Stimulated activated CD8-positive, alpha-beta memory T cell treated with anti-CD3 and anti-CD28 coated beads, Interleukin-15, amount 100 ng/mL, for 24 hours (primary cell): ENCODE results near the gene BCL2L11.

Source experiments
- DNase-seq: peaks from one replicate; pipeline ENCODE4 v3.0.0-alpha.2; 2020; ENCODE audit warnings: low read depth

BCL2L11 gene

DNA sequence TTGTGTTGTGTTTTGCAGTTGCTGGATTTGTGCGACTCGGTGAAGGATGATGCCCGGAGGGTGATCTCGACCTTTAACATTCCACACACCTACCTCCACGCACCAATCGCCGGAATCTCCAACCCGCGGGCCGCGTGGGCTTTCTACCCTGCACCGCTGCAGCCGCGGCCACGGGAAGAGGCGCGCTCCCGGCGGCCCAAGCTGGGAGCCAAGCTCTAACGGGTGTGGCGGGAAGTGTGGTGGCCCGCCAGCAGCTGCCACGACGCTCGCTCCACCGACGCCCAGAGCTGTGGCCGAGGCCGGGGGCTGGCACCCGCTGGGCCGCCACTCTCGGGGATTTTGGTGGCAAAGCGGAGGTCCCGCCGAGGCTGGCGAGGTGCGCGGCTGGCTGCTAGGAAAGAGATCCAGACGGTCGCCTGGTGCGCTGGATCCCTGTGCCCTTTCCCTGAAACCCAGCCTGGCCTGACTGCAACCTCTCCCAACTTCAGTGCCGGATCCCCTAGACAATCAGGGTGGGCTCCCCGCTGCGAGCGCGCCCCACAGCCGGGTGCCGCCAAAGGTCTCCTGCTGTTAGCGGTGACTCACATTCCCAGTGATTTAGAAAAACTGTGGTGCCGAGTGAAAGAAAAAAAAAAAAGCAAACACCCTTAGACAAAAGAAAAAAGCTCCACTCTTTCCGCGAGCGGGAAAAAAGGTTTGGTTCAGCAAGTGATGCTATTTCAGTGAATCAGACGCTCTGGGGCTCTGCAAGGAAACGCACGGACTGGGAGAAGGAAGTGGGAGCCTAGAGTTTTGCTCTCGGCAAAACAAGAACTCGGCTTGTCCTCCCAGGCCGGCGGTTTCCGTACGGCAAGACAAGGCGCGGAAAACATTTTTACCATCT, 2.9 kb upstream of the BCL2L11 start:
- no peak for DNase-seq

DNA sequence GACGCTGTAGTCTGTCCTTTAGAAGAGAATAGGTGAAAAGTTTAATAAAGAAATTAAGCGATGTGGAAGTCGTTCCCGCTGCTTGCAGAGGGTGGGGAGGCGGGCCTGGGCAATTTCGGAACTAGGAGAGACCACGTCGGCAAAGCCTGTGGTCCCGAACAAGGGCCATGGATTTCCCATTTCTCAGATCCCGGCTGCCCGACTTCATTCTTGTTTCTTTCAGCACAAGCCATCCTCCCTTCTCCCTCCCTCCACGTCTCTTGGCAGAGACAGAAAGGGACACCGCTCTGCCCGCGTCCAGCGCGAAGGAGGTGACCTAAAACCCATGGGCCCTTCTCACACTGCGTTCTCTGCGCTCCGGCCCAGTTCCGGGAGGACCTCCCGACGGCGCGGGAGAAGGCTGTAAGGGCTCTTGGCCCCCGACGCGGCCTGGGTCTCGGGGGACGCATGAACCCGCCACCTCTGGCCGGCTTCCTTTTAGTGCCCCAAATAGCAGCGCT, 2.2 kb upstream of the BCL2L11 start:
- no peak for DNase-seq

DNA sequence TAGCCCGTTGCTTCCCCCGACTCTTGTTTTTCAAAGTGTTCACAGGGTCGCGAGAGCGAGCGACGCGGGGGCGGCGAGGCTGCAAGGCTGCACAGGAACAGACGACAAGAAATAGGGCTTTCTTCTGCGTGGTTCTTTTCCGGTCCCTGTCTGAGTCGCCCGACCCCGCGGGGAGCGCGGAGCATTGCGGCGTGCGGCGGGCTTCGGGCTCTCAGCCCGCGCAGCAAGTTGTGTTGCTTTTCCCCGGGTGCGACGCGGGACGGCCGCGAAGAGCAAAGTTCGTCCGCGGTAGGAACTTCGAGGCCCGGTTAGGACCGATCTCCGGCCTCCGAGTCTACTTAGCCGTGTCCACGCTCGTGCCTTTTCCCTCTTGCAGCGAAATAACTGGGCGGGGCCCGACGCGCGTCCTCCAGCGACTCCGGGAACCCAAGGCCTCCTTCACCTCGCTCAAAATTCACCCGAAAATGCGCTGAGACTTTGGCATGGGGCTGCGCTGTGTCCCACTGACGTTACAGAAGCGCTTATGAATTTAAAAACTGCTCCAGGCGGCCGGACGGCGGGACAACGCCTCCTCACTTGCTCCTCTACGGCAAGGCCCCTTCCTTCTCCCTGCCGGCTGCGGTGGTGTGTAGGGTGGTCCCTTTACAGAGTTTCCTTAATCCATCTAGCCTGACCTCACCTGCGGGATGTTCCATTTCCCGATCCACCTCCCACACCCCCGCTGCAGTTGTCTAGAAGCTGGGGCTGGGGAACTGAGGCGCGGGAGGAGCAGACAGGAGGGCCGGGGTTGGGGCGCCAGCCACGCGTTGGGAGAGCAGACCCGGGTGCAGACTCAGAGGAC, 1.5 kb upstream of the BCL2L11 start:
- DNase-seq = no peak

DNA sequence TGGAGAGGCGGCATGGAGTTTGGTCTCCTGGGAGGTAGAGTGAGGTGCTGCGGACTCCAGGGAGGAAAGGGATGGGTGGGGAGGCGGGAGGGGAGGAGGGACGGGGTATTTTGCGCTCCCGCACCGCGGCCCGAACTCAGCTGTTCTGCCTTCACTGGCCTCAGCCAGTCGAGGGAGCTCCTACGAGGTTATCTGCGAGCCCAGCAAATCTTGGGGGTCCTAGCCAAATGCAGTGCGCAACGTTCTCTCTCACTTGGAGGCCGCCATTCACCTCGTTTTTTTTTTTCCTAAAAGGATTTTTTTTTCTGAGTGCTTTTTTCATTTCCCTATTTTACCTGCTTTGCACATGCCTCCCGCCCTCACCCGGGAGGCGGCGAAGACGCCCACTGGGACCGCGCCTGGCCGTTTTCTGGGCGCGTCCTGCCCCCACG, 877 bp upstream of the BCL2L11 start:
- DNase-seq = no peak

DNA sequence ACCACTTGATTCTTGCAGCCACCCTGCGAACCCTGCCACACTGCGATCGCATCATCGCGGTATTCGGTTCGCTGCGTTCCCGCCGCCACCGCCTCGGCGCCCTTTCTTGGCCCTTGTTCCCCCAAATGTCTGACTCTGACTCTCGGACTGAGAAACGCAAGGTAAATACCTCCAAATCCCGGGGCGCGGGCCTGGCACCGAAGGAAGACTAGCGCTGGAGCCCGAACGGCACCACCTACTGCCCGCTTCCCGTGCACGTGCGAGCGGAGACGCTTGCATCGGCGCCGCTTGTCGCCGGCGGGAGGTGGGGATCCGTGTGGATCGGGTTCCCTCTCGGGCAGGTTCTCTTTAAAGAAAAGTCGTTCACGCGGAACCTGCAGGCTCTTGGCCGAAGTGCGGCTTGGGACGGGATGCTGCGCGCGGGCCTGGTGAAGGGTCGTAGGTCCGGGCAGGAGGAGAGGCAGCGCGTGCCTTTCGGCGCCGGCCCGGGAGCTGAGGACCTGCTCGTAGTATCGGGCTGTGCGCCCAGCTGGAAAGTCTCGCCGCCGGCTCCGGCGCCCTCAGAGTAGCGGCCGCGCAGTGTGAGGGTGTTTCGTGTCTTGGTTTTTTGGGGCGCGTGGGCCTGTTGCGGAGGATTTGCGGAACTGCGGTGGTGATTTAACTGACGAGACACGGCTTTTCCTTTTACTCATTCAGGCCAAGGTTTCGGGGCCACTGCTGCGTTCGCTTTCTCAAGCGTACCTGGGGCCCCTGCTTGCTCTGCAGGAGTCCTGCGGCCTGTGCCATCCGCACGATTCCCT, 514 bp downstream of the BCL2L11 start:
- peak; percentile 37 for DNase-seq

DNA sequence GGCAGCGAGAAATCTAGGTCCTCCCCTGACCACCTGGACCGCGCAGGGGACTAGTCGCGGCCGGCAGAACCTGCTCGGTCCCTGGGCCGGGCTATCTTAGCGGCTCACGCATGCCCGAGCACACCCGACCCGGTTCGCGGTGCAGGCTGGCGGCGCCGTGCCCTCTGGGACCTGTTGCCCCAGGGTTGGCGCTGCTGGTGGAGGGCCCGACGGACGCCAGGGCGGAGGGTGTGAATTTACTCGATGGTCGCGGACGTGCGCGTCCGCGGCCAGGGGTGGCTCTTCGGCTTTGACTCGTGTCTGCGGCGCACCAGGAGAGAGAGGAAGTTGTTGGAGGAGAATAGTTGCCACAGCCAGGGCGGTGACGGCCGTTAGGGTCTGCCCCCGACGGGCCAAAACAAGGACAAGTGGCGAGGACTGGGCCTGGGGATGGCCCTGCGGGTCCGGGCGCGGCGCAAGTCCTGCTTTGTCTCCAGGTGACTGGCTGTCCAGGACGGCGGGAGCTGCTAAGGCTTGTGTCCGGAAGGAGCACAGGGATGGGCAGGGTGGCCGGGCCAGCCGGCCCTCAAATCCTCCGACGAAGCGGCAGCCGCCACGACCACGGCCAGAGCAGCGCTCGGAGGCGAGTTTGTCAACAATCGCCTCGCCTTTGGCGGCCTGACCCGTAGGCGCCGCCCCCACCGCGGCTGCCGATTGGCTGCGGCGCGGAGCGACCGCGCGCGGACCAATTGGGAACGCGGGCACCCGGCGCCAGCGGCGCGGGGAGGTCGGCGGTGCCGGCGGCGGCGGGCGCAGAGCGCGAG, 1.3 kb downstream of the BCL2L11 start:
- DNase-seq = peak; percentile 51

DNA sequence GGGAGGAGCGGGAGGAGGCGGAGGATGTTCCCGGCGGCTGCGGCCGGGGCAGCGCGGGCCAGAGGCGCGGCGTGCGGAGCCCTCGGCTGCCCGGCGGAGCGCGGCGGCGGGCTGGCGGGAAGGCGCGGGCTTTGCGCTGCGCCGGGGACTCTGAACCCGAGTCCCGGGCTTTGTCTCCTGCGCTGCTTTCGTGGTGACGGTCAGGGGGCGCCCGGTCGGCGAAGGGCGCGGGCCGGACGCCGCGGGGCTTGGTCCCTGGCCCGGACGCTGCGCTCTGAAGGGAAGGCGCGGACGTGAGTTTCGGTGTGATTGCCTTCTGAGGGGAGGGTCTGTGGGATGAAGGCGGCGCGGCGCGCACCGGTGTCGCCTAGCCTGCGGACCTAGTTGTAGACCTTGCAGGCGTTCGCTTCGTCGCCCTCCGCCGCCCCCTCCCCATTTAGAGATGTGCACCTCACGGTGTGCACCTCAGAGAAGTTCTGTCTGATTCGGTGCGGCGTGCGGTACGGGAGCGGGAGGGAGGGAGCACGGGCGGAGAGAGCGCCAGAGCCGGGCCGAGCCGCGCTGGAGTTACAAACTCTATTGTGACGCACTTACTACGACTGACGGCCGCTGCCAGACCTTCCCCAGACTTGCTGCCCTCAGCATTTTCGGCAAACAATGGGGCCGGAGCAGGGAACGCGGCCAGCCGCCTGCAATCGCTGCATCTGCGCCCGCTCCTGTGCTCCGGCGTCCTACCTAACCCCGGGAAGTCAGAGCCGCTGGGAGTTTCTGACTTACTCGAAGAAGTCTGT, 2.1 kb downstream of the BCL2L11 start:
- DNase-seq = no peak

DNA sequence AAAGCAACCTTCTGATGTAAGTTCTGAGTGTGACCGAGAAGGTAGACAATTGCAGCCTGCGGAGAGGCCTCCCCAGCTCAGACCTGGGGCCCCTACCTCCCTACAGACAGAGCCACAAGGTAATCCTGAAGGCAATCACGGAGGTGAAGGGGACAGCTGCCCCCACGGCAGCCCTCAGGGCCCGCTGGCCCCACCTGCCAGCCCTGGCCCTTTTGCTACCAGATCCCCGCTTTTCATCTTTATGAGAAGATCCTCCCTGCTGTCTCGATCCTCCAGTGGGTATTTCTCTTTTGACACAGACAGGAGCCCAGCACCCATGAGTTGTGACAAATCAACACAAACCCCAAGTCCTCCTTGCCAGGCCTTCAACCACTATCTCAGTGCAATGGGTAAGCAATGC, 3.0 kb downstream of the BCL2L11 start:
- DNase-seq = no peak

DNA sequence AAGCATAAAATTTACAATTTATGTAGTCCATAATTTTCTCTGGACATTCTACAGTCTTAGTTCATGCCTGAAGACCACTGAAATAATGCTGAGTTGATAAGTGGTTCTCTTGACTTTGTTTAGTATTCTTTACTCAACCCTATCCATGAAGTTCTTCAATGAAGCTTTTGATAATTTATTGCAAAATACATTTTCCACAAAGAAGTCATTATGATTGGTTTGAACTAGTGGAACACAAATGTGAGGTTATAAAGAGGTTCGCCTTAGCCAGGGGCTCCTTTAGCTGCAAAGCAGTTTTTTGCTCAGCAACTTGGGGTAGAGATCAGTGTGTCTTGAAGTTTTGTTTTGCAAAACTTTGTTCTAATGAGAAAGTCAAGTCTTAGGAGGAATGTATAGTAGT, 5.9 kb downstream of the BCL2L11 start:
- no peak for DNase-seq

DNA sequence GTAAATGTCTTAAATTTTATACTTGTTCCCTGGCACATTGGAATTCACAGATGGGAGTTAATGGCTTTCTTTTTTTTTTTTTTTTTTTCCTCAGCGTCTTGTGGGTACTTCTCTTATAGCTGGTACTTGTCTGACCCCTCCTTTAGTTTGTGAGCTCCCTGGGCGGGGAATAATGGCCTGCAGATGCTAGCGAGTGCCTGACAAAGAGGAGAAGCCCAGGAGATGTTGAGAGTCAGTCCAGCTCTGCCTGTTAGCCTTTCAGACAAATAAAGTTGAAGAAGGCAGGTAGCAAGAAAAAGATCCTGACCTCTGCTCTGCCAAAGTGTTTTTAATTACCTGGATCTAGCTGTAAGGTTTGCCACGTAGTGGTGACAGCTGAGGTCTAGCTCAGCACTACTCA, 6.6 kb downstream of the BCL2L11 start:
- no peak for DNase-seq

DNA sequence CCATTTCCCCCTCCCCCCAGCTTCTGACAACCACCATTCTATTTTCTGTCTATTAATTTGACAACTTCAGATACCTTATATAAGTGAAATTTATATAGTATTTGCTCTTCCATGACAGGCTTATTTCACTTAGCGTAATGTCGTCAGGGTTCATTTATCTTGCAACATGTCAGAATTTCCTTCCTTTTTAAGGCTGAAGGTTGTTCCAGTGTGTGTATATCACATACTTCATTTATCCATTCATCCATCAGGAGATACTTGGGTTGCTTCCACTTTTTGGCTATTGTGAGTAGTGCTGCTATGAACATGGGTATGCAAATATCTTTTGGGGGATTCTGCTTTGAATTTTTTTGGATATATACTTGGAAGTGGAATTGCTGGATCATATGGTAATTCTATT, 7.4 kb downstream of the BCL2L11 start:
- no peak for DNase-seq

DNA sequence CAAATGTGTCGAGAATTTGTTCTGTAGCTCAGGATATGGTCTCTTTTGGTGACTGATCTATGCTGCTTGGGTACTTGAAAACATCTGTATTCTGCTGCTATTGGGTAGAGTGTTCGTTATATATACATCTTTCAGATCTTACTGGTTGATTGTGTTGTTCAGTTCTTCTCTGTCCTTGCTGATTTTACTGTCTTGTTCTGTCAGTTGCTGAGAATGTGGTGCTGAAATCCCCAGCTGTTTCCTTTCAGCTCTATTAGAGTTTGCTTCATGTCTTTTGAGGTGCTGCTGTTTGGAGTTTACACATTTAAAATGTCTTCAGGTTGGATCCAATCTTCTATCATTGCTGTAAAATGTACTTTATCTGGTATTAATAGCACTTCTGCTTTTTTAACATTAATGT, 12.9 kb downstream of the BCL2L11 start:
- no peak for DNase-seq

DNA sequence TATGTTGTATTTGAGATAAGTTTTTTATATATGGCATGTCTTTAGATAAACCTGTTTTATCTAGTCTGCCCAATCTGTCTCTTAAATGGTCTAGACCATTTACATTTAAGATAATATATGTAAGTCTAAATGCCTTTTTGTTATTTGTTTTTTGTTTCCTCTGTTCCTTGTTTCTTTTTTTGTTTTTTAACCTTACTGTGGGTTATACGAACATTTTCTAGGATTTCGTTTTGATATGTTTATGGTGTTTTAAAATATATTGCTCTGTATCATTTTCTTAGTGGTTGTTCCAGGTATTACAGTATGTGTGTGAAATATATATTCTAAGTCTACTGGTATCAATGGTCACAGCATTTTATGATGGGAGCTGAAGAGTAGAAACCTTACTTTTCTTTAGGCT, 13.3 kb downstream of the BCL2L11 start:
- DNase-seq = no peak

DNA sequence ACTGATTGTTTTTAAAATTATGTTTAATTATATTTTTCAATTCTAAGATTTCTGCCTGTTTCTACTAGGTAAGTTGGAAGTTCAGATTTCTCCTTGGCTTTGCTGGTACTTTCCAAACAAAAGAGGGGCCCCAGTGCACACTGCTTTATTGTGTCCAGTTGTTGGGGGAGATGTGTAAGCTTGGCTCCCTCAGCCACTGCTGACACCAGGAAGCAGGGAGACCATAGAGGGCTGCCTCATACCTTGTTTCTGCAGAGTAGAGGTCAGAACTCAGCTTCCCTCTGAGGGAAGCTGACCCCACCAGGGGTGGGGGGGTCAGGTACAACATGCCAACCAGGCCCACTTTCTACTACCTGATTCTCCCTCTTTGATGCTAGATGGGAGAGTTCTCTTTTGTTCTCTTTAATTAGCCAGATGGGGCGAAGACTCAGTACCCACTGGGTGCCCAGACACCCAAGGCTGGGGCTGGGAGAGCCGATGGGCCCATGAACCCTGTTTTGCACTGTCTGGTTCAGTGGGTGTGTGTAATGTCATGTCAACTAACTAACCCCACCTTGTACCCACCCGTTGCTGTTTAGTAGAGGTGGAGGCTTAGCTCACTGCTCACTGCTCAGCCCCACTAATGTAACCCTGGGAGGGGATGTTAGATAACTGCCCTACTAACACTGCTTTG, 14.7 kb downstream of the BCL2L11 start:
- DNase-seq = no peak

DNA sequence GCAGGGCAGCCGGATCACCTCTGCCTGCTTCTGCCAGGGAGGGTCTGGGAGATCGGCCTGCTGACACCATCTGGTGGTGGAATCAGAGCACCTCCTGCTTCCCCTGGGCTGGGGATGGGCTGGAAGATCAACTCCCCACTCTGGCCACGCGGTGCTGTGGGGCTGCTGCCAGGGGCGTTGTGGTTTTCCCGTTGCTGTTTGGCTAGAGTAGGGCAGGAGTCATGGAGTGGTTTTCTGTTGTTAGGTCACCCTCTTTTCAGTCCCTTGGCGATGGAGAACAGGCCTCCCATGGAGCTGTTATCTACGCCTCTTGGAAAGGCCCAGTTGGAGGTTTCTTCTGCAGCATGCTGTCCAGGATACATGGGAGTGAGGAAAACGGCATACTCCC, 15.2 kb downstream of the BCL2L11 start:
- DNase-seq = no peak

DNA sequence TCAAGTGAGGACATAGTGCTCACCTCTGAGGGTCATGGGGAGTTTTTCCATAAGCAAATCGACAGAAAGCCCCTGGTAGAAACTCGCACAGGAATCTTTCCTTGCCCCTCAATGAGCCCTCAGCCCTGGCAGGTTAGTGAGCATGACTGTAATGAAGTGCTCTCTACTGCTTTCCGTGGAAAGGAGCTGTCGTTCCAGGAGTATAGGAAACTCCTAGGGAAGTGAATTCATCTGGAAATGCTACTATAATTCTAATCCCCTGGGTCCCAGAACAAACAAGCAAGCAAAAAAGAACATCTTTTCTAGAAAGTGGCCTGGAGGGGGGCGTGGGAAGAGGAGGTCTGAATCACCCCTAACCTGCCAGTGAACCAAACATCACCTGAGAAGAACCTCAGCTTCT, 18.1 kb downstream of the BCL2L11 start:
- no peak for DNase-seq

DNA sequence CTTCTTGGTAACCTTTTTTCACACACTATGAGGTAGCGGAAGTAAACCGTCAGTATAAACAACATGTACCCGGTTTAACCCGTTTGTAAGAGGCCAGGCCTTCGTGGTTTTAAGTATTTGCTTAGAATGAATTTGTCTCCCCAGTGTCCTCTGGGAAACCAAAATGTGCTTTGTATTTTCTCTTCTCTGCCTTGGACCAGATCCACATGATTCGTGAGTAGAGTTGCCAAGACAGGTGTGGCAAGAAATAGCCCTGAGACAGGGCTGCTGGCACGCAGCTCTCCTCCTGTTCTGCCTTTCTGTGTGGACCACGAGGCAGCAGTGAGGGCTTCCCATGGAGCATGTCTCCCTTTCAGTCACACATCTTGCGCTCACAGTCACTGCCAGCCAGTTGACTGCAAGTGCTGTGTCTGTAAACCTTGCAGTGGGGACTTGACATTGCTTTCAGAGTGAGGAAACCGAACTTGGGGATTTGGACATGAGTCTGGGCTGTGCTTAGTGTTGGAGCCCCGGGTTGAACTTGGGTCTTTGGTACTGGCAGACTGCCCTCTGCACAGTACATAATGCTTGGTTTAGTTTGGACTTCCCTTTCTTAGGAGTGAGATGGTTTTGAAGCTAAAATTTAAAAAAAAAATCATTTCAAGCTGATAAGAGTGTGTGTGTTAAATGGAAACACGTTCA, 19.1 kb downstream of the BCL2L11 start:
- DNase-seq = no peak

DNA sequence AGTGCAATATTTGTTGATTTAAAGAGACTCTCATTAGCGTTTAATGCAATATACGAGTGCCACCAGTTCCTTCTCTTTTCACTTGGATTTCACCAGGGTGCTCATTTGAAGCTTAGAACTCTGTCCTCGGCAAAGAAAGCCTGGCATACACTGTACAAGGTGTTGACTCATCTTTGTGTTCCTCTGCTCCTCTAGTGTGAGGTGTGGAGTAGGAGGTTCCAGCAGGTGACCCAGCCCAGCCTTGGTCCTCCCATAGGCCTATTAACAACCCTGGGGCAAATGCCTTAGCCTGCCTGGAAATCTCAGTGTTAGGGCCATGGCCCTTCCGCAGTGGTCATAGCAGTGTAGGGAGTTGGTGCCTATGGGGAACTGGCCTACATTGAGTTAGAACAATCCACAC, 20.1 kb downstream of the BCL2L11 start:
- no peak for DNase-seq

DNA sequence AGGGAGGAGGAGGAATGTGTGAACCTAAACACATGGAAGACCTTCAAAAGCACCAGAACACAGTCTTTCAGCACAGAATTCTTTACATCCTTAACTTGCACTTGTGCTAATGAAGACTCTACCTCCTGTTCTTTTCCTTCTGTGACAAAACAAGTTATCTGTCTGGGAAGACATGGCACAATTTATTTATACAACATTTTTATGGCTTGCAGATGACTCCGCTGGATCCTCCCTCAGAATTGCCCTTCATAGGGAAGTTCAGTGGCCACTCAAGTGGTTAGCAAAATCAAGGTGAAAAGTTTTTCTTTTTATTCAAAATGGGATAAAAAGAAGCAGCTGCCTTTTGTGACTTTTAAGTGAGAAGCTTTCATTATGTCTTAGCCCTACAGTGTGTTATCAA, 21.4 kb downstream of the BCL2L11 start:
- DNase-seq = no peak
